Stomach (tissue), 9 donors: ENCODE results near the gene C9orf153. TPM values are rescaled to one million over a fixed set of nuclear protein-coding genes. Genes with fewer than 3 reads are reported as not detected.
"Not testable (repeated sequence)": the region's sequence is repeated elsewhere in the genome, so short reads cannot be mapped to it uniquely, and the experiment has no call there.

ENCODE experiments used
- DNase-seq, 2 donors: peaks; one replicate each; pipeline versions ENCODE4 v3.0.0 to v3.0.0-alpha.2; 2013 to 2019
- H3K27ac ChIP-seq, 5 donors: fragments of 200-600 bp in 4 of 5; sonication (generic) in 4 of 5; one replicate each; pipeline ENCODE4 v1.5.1; 2013 to 2019; ENCODE audit warnings: mild to moderate bottlenecking in 1 of 5, moderate library complexity in 1 of 5
- H3K27me3 ChIP-seq, 3 donors: fragments of 200-600 bp; sonication (generic); one replicate each; pipeline ENCODE4 v1.5.1; 2017 to 2019; ENCODE audit warnings: mixed run types in 1 of 3
- H3K36me3 ChIP-seq, 4 donors: fragments of 200-600 bp; sonication (generic); 1 replicate in 3 of 4; 2 replicates in 1 of 4; pipeline ENCODE4 v1.5.1; 2016 to 2019
- H3K4me1 ChIP-seq, 4 donors: fragments of 200-600 bp; sonication (generic); one replicate each; pipeline ENCODE4 v1.5.1; 2016 to 2019
- H3K4me3 ChIP-seq, 4 donors: fragments of 200-600 bp; sonication (generic) in 3 of 4; one replicate each; pipeline ENCODE4 v1.5.1; 2016 to 2019; ENCODE audit warnings: mild to moderate bottlenecking in 1 of 4
- H3K9me3 ChIP-seq, 4 donors: fragments of 200-600 bp; sonication (generic); one replicate each; pipeline ENCODE4 v1.5.1; 2016 to 2019
- EP300 ChIP-seq: sonication (generic); formaldehyde crosslinking; IDR thresholded peaks from one replicate; pipeline ENCODE4 v1.6.1; 2017; ENCODE audit warnings: antibody characterized with exemption
- POLR2A ChIP-seq, 4 donors: fragments of 450-650 bp; IDR thresholded peaks; one replicate each; pipeline ENCODE4 v1.6.1; 2016; ENCODE audit warnings: antibody characterized with exemption in 4 of 4, control low read depth in 2 of 4, mild to moderate bottlenecking in 1 of 4, moderate library complexity in 1 of 4
- POLR2AphosphoS5 ChIP-seq, 3 donors: sonication (generic); formaldehyde crosslinking; IDR thresholded peaks; one replicate each; pipeline ENCODE4 v1.6.1; 2016; ENCODE audit warnings: antibody characterized with exemption in 3 of 3
- WGBS, 5 donors: extraction: QIAGEN DNeasy Blood & Tissue Kit in 3 of 5; methylation state at CpG; one replicate each; pipeline versions ENCODE4 v1.1.5 to v1.1.7; 2013 to 2018; 5-methylcytosine and 5-hydroxymethylcytosine counted together
- intact Hi-C: fragments of 100-400 bp; cut with DNase I; formaldehyde crosslinking; loops from one replicate; pipeline ENCODE4 v1.15.1; 2023; ENCODE audit warnings: low total_unique reads
- polyA plus RNA-seq, 3 donors: library from polyadenylated mRNA; stranded (reverse); fragments of 200-250 nt; gene quantifications; one replicate each; pipeline ENCODE4 v1.2.3, GENCODE V29; 2013
- total RNA-seq, 5 donors: library from RNA; depleted of rRNA; stranded (reverse); fragments of >200 nt; gene quantifications; one replicate each; pipeline versions ENCODE4 v1.1.0 to v1.2.3, GENCODE V29; 2014 to 2016
- TF ChIP-seq, protein P1 (sequence below), 7 experiments: fragments of 450-650 bp in 4 of 7; fragments of 200-600 bp in 3 of 7; sonication (generic) in 3 of 7; IDR thresholded peaks; one replicate each; pipeline ENCODE4 v1.5.1; 2016 to 2019; ENCODE audit warnings: antibody characterized with exemption in 7 of 7, control low read depth in 2 of 7, mild to moderate bottlenecking in 1 of 7
- donor health status: healthy with polysubstance abuse.
- donor health status: Bipolar disorder and iron deficiency.
- donor health status: healthy.

Gene C9orf153
- total and polyA plus RNA-seq, 8 donors, result 0.92 TPM; not detected in 7

DNA sequence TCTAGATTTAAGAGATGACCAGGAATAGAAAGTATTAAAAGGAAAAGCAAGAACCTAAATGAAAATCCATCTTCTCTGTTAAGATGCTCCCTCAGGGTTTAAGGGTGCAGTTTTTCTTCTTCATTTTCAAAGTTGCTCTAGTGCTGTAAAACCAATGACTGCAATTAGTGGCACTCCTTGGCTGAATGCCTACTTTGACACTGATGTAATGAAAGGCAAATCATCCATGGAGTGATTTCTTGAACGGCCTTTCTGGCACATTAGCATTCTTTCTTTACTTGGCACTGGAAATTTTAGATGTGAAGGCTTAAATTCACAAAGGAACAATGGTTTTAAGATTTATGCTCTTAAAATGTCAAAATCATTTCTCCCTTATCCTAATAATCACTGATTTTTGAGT, 42.2 kb upstream of the C9orf153 start:
- Histone ChIP-seq H3K4me3 (no peak overlapping the region), H3K27me3 (no peaks in the 10 kb centered on the region), H3K27ac (no peak overlapping the region), H3K36me3 (peaks cover 64 to 100% (median 99%) of the 10 kb centered on the region in 4 donors), H3K9me3 (no peaks in the 10 kb centered on the region), H3K4me1 (peaks cover 0 to 17% (median 0%) of the 10 kb centered on the region in 4 donors)
- intact Hi-C loops, result no loop called here
- TF ChIP-seq, protein P1, sequence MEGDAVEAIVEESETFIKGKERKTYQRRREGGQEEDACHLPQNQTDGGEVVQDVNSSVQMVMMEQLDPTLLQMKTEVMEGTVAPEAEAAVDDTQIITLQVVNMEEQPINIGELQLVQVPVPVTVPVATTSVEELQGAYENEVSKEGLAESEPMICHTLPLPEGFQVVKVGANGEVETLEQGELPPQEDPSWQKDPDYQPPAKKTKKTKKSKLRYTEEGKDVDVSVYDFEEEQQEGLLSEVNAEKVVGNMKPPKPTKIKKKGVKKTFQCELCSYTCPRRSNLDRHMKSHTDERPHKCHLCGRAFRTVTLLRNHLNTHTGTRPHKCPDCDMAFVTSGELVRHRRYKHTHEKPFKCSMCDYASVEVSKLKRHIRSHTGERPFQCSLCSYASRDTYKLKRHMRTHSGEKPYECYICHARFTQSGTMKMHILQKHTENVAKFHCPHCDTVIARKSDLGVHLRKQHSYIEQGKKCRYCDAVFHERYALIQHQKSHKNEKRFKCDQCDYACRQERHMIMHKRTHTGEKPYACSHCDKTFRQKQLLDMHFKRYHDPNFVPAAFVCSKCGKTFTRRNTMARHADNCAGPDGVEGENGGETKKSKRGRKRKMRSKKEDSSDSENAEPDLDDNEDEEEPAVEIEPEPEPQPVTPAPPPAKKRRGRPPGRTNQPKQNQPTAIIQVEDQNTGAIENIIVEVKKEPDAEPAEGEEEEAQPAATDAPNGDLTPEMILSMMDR (IDR thresholded peaks at IDR 0.05), result no peak
- no peak for TF ChIP-seq EP300
- no peak for TF ChIP-seq POLR2AphosphoS5 (IDR thresholded peaks at IDR 0.05)
- no peak for TF ChIP-seq POLR2A (IDR thresholded peaks at IDR 0.05)
- no peak for DNase-seq
- 50 to 78% (median 72%) methylated on average over 1 of the region's 1 CpG for WGBS, 5 donors

DNA sequence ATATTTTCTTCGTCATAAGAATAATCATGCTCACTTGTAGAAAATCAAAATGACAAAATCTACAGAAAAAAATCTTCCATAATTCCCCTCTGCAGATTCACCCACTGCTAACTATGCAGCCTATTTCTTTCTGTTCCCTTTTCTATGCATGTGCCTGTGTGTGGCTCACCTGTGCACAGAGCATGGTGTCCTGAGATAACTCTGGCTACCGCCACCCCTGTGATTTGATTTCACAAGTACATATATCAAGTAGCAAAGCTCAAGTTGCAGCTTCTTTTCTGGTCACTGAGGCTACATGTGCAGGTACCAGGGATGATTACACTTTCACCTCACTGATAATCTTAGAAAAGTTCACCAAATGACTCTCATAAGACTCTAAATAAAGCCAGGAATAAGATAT, 41.2 kb upstream of the C9orf153 start:
- Histone ChIP-seq H3K9me3 (no peaks in the 10 kb centered on the region), H3K27me3 (no peaks in the 10 kb centered on the region), H3K4me3 (no peak overlapping the region), H3K4me1 (peaks cover 0 to 17% (median 0%) of the 10 kb centered on the region in 4 donors), H3K27ac (no peak overlapping the region), H3K36me3 (peaks cover 64 to 100% (median 98%) of the 10 kb centered on the region in 4 donors)
- DNase-seq, result no peak
- intact Hi-C loops, result no loop called here
- TF ChIP-seq POLR2AphosphoS5 (IDR thresholded peaks at IDR 0.05) (no peak), EP300 (no peak), POLR2A (IDR thresholded peaks at IDR 0.05) (no peak)
- TF ChIP-seq, protein P1 (IDR thresholded peaks at IDR 0.05), result no peak
- WGBS, 5 donors, result 91 to 95% (median 94%) methylated on average over 2 of the region's 2 CpGs

DNA sequence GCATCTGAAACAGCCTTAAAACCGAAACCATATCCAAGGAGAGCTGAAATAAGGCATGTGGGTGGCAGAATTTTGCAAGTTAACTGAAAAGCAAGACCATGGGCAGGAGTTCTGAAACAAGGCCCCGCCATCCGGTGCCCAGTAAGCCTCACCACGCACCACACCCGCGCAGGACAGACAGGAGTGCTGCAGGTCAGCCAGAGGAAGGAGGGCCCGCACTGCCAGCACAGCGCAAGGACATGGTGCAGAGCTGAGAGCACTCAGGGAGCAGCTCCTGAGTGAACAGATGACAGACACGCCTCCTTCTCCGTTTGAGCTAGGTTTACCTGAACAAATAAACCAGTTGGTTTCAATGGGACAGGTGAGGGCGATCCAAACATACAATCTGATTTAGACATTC, 39.4 kb upstream of the C9orf153 start:
- Histone ChIP-seq H3K4me3 (no peak overlapping the region), H3K36me3 (peaks cover 57 to 92% (median 88%) of the 10 kb centered on the region in 4 donors), H3K9me3 (no peaks in the 10 kb centered on the region), H3K27me3 (no peaks in the 10 kb centered on the region), H3K4me1 (peaks cover 0 to 7% (median 0%) of the 10 kb centered on the region in 4 donors), H3K27ac (no peak overlapping the region)
- intact Hi-C loops, result no loop called here
- DNase-seq, result no peak
- 83 to 91% (median 89%) methylated on average over 11 of the region's 11 CpGs for WGBS, 5 donors
- TF ChIP-seq POLR2A (IDR thresholded peaks at IDR 0.05), result no peak

DNA sequence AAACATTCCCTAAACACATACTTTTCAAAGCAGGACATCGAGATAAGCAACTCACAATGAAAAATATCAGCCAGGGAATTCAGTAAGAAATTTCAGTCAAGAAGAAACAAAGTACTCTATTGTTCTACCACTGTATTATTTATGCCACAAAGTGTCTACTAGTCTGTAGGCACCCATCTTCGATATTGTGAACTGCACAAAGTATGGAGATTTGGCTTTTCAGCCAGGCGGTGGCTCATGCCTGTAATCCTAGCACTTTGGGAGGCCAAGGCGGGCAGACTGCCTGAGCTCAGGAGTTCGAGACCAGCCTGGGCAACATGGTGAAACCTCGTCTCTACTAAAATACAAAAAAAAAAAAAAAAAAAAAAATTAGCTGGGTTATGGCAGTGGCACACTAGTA, 30.9 kb upstream of the C9orf153 start:
- H3K4me3 ChIP-seq, H3K27ac ChIP-seq, H3K4me1 ChIP-seq, H3K9me3 ChIP-seq, DNase-seq, intact Hi-C loops, H3K27me3 ChIP-seq: not testable (repeated sequence)
- H3K36me3 ChIP-seq, result peaks cover 12 to 61% (median 46%) of the 10 kb centered on the region in 4 donors
- WGBS, 5 donors, result 78 to 89% (median 85%) methylated on average over 6 of the region's 6 CpGs

DNA sequence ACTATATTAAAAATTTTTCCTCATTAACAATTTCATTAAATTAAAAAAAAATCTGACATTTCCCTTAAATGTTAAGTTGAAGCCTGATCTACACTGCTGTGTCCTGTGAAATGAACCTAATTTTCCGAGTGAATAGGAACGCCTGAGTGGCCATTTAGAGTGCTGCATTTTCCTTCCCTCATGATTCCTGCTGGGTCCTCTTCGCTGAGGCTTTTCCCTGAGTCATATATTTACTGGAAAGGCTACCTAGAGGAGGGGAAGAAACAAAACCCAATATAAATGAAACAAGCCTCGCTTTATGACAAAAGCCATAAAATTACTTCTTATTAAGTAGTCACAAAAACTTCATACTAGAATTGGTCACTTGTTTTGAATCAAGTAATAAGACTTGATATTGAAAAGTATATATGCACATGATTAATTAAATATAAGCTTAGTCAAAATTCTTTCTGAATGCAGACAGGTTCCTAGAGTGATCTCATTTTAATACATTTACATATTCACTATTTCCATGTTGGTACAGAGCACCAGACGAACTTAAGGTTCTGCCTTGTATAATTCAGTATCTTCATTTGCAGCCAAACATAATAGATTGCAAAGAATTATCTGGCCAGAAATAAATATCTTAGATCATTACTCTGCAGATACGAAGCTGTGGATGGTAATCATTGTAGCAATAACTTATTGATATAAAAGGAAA, 29.2 kb upstream of the C9orf153 start:
- H3K36me3 ChIP-seq, result peaks cover 12 to 52% (median 39%) of the 10 kb centered on the region in 4 donors
- DNase-seq, result no peak
- no peak for TF ChIP-seq POLR2A (IDR thresholded peaks at IDR 0.05)
- TF ChIP-seq POLR2AphosphoS5 (IDR thresholded peaks at IDR 0.05), result no peak
- TF ChIP-seq, protein P1 (IDR thresholded peaks at IDR 0.05), result no peak
- TF ChIP-seq EP300, result no peak
- intact Hi-C loops, result no loop called here
- no peaks in the 10 kb centered on the region for H3K9me3 ChIP-seq
- H3K27ac ChIP-seq, result no peak overlapping the region
- WGBS, 5 donors, result 88 to 92% (median 90%) methylated on average over 6 of the region's 6 CpGs
- H3K27me3 ChIP-seq, result no peaks in the 10 kb centered on the region
- H3K4me3 ChIP-seq, result no peak overlapping the region
- H3K4me1 ChIP-seq, result no peaks in the 10 kb centered on the region
